ENCODE results near the gene PGBD1. TPM values are rescaled to one million over a fixed set of nuclear protein-coding genes. Genes with fewer than 3 reads are reported as not detected.

The PGBD1 gene
- total and polyA plus RNA-seq, 10 of the 15 experiments (the other 5 are each of a cell fraction or from before 2014, with no cell fraction given) = 1.9 to 4.9 (median 3.8) TPM

GRCh38 chr6:28266962-28267694 is 14.2 kb upstream of the PGBD1 start, which contains the start of gene ZSCAN26 (continued):
- TF ChIP-seq RELB (IDR thresholded peaks at IDR 0.05; ENCODE audit: low read depth) (peak; percentile 80), ZNF622 (IDR thresholded peaks at IDR 0.05) (no peak), MXI1 (IDR thresholded peaks at IDR 0.05; ENCODE audit: low read depth, low read length) (0 out of 2 replicates have a peak, but pooled peaks have one; percentile 32), NR2C2 (IDR thresholded peaks at IDR 0.05; ENCODE audit: borderline replicate concordance, control insufficient read depth, insufficient read length, low read depth) (no peak), ZNF384 (IDR thresholded peaks at IDR 0.05; ENCODE audit: borderline replicate concordance, low read depth, low read length) (no peak), EED (IDR thresholded peaks at IDR 0.05; ENCODE audit: low read depth) (peak; percentile 43; the same call in 1 of the 2 replicates), SMARCA5 (IDR thresholded peaks at IDR 0.05) (peak; percentile 74; the same call in 1 of the 2 replicates), IKZF1 (conservative IDR thresholded peaks at IDR 0.05) (peak; percentile 80), HCFC1 (IDR thresholded peaks at IDR 0.05; ENCODE audit: low read length) (peak; percentile 51), LARP7 (IDR thresholded peaks at IDR 0.05) (peak; percentile 64), SMAD1 (IDR thresholded peaks at IDR 0.05; ENCODE audit: low read depth, partially characterized antibody) (peak; percentile 77), CHD2 (IDR thresholded peaks at IDR 0.05; ENCODE audit: borderline replicate concordance, low read depth, low read length) (peak; percentile 57; the same call in 1 of the 2 replicates)
